Measurements from ENCODE around the gene MYO1D. TPM values are rescaled to one million over a fixed set of nuclear protein-coding genes. Genes with fewer than 3 reads are reported as not detected.

Gene MYO1D
- total RNA-seq, 4 donors from 2014 or later: 36.9 to 49.2 (median 39.5) TPM

DNA sequence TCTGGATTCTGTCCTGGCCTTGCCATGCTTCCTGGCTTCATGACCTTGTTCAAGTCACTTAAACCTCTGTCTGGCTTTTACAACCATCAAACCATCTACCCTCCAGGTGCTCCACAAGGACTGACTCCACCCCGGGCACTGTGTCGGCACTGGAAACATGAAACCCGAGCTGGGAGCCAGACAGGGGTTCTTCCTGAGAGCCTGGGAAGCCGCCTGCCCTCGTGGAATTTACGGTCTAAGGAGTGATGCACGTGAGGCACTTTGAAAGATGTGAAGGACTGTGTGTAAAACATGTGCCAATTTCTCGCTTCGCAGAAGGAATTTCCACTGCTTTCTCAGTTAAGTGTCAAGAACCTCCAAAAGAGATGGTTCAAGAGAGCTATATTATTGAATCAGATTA lies 378.5 kb downstream of the MYO1D start:
- DNase-seq (ENCODE audit: low spot score) (no peak), ATAC-seq (ENCODE audit: low FRiP score) (no peak)
- TF ChIP-seq CTCF (IDR thresholded peaks at IDR 0.05): no peak

DNA sequence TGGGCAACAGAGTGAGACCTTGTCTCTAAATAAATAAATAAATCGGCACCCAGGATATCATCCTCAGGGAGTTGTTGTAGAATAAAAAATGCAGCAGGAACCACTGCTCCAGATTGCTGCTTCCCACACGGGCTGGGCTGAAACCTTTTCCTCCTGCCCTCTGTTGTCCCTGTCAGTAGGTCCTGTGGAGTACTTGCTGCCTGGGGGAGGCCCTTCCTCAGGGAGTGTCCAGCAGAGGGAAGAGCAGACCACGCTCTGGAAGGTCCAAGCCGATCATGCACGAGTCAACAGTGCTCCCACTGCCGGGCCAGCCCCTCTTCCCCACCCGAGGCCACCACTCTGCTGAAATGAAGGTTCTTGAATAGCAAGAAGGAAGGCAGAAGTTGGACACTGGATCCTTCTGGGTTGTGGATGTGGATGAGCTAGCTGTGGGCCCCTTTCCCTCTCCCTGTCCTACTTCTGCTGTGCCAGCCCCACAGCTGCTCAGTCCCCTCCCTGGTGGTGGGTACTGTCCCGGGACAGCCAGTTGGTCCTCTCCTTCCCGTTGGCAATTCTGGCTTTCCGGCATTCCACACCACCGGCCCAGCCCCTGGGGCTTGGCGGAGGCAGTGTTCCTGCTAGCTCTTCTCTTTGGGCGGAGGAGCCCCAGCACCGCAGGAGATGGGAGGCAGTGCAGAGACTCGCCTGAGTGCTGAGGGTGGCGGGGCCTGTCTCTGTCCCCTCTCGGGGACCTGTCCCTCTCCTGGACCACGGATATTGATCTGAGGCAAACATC lies 379.3 kb downstream of the MYO1D start:
- DNase-seq (ENCODE audit: low spot score): no peak
- no peak for ATAC-seq (ENCODE audit: low FRiP score)
- no peak for TF ChIP-seq CTCF (IDR thresholded peaks at IDR 0.05)

GRCh38 chr17:32496395-32497073 lies 380.4 kb downstream of the MYO1D start:
- no peak for ATAC-seq (ENCODE audit: low FRiP score)
- no peak for TF ChIP-seq CTCF (IDR thresholded peaks at IDR 0.05)
- DNase-seq (ENCODE audit: low spot score): no peak

- no peak for TF ChIP-seq CTCF (IDR thresholded peaks at IDR 0.05)
- DNase-seq (ENCODE audit: low spot score) (no peak), ATAC-seq (ENCODE audit: low FRiP score) (no peak)
Observed at GRCh38 chr17:32495359-32496231, 381.3 kb downstream of the MYO1D start.

GRCh38 chr17:32494621-32495358 lies 382.1 kb downstream of the MYO1D start:
- no peak for ATAC-seq (ENCODE audit: low FRiP score)
- no peak for TF ChIP-seq CTCF (IDR thresholded peaks at IDR 0.05)
- no peak for DNase-seq (ENCODE audit: low spot score)

GRCh38 chr17:32493976-32494513 lies 382.9 kb downstream of the MYO1D start:
- TF ChIP-seq CTCF (IDR thresholded peaks at IDR 0.05): no peak
- DNase-seq (ENCODE audit: low spot score) (no peak), ATAC-seq (ENCODE audit: low FRiP score) (no peak)

Measured in omental fat pad (tissue), 4 donors.